Right lung (tissue), 10 donors: ENCODE measurements around the gene PRSS57. TPM values are rescaled to one million over a fixed set of nuclear protein-coding genes. Genes with fewer than 3 reads are reported as not detected.
"Not testable (repeated sequence)": the region's sequence is repeated elsewhere in the genome, so short reads cannot be mapped to it uniquely, and the experiment has no call there.

ENCODE experiments used
- DNase-seq, 2 donors: peaks; one replicate each; pipeline ENCODE4 v3.0.0-alpha.2; 2013
- long read RNA-seq, 8 donors: transcript quantifications; one replicate each; lab custom pipeline, GENCODE V29; 2026
- polyA plus RNA-seq, 5 donors: library from polyadenylated mRNA; unstranded; fragments of 120-200 nt; gene quantifications; one replicate each; pipeline versions ENCODE4 v1.2.1 to v1.2.3, GENCODE V29; 2013; ENCODE audit warnings: inconsistent platforms in 1 of 5, low replicate concordance in 1 of 5; ENCODE audit not compliant: insufficient read length in 5 of 5, insufficient read depth in 1 of 5

Gene PRSS57
- polyA plus RNA-seq = under 1 TPM in 4 of 5 donors, not detected in 1; 0.14 to 0.64 (median 0.39) TPM
- long read RNA-seq, donor 1 = 0 reads
- long read RNA-seq, donor 2 = 0 reads
- long read RNA-seq, donor 3 = 0 reads
- long read RNA-seq, donor 4 = 0 reads
- long read RNA-seq, donor 5 = 0 reads
- long read RNA-seq, donor 6, partial matches to known transcripts = 0 of 1 reads
- long read RNA-seq, donor 6, other reads (novel, unspliced or antisense) = 0 of 1 reads
- long read RNA-seq, donor 7 = 0 reads
- long read RNA-seq, donor 8 = 0 reads

GRCh38 chr19:695352-695949, at the start of gene PRSS57:
Gene PRSS57 (minus strand): TSS chr19:695452. CDS start chr19:695430, 22 bp downstream.
- no peak for DNase-seq

GRCh38 chr19:743168-743687, 48.0 kb upstream of the PRSS57 start:
- no peak for DNase-seq

- no peak for DNase-seq
These were observed 47.4 kb upstream of the PRSS57 start for GRCh38 chr19:742540-743075.

GRCh38 chr19:741506-742131, 46.4 kb upstream of the PRSS57 start:
- DNase-seq = no peak

- DNase-seq = not testable (repeated sequence)
These were observed 45.7 kb upstream of the PRSS57 start for GRCh38 chr19:740816-741505.

- no peak for DNase-seq
These were observed 44.9 kb upstream of the PRSS57 start for GRCh38 chr19:739998-740715.

GRCh38 chr19:738509-739128, 43.4 kb upstream of the PRSS57 start:
- DNase-seq = no peak

GRCh38 chr19:737591-738093, 42.4 kb upstream of the PRSS57 start:
- DNase-seq = no peak

GRCh38 chr19:736125-736524, 40.9 kb upstream of the PRSS57 start:
- no peak for DNase-seq

- DNase-seq = no peak
These were observed 39.5 kb upstream of the PRSS57 start for GRCh38 chr19:734716-735115.

- DNase-seq = no peak
These were observed 37.2 kb upstream of the PRSS57 start for GRCh38 chr19:732148-733069.

- DNase-seq = no peak
These were observed 35.7 kb upstream of the PRSS57 start for GRCh38 chr19:731000-731399.

GRCh38 chr19:729965-730668, 34.9 kb upstream of the PRSS57 start:
- DNase-seq = no peak

GRCh38 chr19:729564-729963, 34.3 kb upstream of the PRSS57 start:
- DNase-seq = not testable (repeated sequence)

GRCh38 chr19:728011-728410, 32.8 kb upstream of the PRSS57 start:
- peak; percentile 83 to 85 for DNase-seq

- no peak for DNase-seq
These were observed 32.0 kb upstream of the PRSS57 start for GRCh38 chr19:726993-727956.

- no peak for DNase-seq
These were observed 30.3 kb upstream of the PRSS57 start for GRCh38 chr19:725461-726089.
